Testis (tissue), 2 donors: ENCODE results near the gene FABP3.

Experiments
- CTCF ChIP-seq, 3 experiments: fragments of 450-650 bp in 2 of 3; fragments of 200-600 bp in 1 of 3; sonication (generic) in 1 of 3; IDR thresholded peaks; one replicate each; pipeline ENCODE4 v1.5.1; 2016 to 2019; ENCODE audit warnings: antibody characterized with exemption in 3 of 3, mild to moderate bottlenecking in 2 of 3, moderate library complexity in 1 of 3
- POLR2A ChIP-seq: fragments of 450-650 bp; IDR thresholded peaks from one replicate; pipeline ENCODE4 v1.6.1; 2017; ENCODE audit warnings: antibody characterized with exemption, mild to moderate bottlenecking, moderate library complexity

GRCh38 chr1:31415658-31416057 lies 42.8 kb upstream of the FABP3 start:
- no peak for TF ChIP-seq CTCF (IDR thresholded peaks at IDR 0.05)
- no peak for TF ChIP-seq POLR2A
